ENCODE results near the gene COL9A1.

GRCh38 chr6:70168681-70169377, 134.1 kb downstream of the COL9A1 start:
- TF ChIP-seq CTCF (IDR thresholded peaks at IDR 0.05) (no peak), EZH2 (IDR thresholded peaks at IDR 0.05) (no peak), EZH2phosphoT487 (IDR thresholded peaks at IDR 0.05) (no peak)
